T47D (cell line): Measurements from ENCODE around the gene XPNPEP2.

ENCODE experiments used
- DNase-seq, 2 experiments: peaks; one replicate each; pipeline versions ENCODE4 v3.0.0 to v3.0.0-alpha.2; 2011 to 2012; ENCODE audit warnings: low read depth in 1 of 2, low spot score in 1 of 2
- JUND ChIP-seq: IDR thresholded peaks from 2 replicates; pipeline ENCODE4 v1.6.1; 2012; ENCODE audit warnings: low read depth
- in situ Hi-C: cut with HindIII; loops from 2 replicates; pipeline ENCODE4 v1.10.0; 2016; ENCODE audit warnings: low sequenced_read_pairs, low pct_unique_long_range_greater_than_20kb

XPNPEP2 gene, protein sequence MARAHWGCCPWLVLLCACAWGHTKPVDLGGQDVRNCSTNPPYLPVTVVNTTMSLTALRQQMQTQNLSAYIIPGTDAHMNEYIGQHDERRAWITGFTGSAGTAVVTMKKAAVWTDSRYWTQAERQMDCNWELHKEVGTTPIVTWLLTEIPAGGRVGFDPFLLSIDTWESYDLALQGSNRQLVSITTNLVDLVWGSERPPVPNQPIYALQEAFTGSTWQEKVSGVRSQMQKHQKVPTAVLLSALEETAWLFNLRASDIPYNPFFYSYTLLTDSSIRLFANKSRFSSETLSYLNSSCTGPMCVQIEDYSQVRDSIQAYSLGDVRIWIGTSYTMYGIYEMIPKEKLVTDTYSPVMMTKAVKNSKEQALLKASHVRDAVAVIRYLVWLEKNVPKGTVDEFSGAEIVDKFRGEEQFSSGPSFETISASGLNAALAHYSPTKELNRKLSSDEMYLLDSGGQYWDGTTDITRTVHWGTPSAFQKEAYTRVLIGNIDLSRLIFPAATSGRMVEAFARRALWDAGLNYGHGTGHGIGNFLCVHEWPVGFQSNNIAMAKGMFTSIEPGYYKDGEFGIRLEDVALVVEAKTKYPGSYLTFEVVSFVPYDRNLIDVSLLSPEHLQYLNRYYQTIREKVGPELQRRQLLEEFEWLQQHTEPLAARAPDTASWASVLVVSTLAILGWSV

DNA sequence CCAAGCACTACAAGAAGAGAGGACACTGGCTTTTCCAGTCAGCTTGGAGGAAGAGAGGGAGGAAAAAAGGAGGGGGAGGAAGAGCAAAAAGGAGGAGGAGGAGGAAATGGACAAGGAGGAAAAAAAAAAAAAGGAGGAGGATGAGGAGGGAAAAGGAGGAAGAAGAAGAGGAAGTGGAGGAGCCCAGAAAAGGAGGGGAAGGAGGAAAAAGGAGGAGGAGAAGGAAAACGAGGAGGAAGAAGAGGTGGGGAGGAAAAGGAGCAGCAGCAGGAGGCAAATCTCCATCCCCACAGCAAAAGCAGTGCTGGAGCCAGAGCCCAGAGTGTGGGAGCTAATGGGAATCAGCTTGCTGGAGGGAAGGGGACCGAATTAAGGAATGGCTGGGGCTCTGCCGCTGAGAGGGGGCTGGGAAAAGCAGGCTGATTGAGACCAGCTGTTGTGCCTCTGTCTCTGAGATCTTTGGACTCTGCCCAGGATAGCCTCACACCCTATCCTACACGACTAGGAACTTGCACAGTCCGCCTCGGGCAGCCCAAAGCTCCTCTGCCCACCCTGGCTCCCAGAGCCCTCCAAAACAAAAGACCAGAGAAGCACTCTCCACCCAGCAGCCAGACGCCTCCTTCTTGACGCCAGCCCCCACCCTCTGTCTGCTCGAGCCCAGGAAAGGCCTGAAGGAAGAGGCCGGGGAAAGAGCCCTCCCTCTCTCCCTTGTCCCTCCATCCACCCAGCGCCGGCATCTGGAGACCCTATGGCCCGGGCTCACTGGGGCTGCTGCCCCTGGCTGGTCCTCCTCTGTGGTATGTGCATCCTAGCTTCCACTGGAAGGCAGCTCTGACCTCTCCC is at the start of gene XPNPEP2:
Gene XPNPEP2, plus strand, starts transcription at position 514 of the 843 bp plus-strand sequence. Its CDS starts 235 bp downstream, at position 749.
- TF ChIP-seq JUND = no peak
- in situ Hi-C loops = no loop called here
- no peak for DNase-seq

DNA sequence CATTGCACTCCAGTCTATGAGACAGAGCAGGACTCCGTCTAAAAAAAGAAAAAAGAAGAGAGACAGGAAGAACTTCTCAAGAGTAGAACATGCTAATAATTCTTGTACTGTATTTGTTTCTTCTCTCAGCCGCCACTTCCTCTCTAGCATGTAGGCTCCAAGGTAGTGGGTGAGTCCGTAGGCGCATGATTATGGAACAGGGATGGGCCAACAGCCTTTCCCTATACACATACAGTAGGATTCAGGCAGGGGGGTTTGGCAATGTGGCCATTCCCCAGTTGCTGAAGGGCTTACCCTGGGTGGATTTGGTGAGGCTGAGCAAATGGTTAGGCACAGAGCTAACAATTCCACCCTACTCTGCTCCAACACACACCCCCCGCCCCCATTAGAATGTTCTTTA is 49.0 kb upstream of the XPNPEP2 start:
- no peak for TF ChIP-seq JUND
- in situ Hi-C loops = no loop called here
- DNase-seq = no peak

DNA sequence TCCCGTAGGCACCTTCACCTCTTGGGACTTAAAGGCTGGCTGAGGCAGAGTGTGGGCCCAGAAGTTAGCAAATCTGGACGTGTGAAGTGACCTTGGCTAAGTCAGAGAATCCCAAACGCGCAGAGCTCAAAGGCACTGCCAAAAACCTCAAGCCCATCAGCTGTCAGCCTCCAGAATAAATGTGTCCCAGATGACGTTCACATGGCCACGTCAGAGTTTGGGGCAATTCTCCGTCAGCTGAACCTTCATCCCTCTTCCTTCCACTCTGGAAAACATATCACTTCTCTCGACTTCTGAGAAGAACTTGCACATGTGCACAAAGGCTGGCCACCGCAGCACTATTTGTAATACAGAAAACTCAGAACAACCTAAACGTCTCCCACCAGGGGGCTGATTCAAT is 48.3 kb upstream of the XPNPEP2 start:
- no peak for DNase-seq
- TF ChIP-seq JUND = no peak
- in situ Hi-C loops = no loop called here

DNA sequence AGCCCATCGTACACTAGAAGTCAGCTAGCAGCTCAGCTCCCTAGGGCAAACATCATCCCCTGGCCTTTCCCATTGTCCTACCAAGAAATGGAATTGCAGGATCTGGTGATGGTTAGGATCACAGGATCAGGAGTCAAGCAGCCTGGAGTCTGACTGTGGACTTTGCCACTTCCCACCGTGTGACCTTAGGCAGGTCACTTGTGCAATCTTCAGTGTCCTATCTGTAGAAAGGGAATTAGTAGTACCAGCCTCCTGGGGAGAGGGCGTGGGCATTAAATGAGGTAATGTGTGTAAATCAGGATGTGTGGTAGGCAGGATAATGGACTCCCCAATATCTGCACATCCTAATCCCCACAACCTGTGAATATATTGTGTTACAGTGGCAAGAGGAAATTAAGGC is 45.4 kb upstream of the XPNPEP2 start:
- no peak for DNase-seq

DNA sequence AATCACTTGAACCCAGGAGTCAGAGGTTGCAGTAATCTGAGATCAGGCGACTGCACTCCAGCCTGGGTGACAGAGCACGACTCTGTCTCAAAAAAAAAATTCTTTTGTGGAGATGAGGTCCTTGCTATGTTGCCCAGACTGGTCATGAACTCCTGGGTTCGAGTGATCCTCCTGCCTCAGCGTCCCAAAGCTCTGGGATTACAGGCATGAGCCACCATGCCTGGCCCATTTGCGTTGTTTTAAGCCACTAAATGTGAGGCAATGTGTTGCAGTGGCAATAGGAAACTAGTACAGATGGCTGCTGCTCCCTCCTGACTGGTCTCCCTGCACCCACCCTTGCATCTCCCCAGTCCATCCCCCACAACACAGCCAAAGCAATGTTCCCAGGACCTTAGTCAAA is 44.0 kb upstream of the XPNPEP2 start:
- in situ Hi-C loops = no loop called here
- DNase-seq = no peak

More for the DNA sequence above, 45.4 kb upstream of the XPNPEP2 start:
- in situ Hi-C loops = no loop called here
- no peak for TF ChIP-seq JUND

DNA sequence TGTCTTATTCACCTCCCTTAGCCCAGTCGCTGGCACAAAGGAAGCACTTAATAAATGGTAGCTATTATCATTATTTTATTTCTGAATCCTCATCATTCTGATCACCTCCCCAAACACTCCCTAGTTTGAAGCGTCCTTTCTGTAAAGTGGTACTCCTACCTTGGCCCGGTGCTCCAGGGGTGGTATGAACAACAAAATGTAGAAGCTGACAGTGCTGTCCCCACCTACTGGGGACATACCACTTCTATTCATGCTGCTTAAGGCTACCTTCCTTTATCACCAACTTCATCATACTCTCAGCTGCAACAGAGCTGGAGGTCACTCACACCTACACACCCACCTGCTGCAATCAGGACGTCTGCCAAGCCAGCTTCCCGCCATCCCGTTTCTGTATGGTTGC is 43.2 kb upstream of the XPNPEP2 start:
- no peak for TF ChIP-seq JUND
- in situ Hi-C loops = no loop called here

More for the DNA sequence above, 44.0 kb upstream of the XPNPEP2 start:
- no peak for TF ChIP-seq JUND

DNA sequence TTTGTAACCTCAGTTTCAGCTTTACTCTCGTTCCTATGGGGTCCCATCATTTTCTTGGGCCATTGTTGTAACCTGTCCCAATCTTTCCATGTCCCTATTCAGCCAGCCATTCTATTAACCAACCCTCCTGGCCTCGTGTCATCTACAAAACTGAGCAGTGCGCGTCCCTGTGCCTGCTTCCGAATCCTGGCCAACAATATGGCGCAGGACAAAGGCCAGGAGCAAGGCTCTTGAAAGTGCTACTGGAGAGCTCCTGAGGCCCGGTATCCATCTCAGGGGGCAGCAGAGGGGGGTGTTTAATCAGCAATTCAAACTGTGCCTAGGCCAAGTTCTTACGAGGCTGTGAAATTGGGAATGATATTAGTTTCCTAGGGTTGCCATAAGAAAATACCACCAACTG is 42.8 kb upstream of the XPNPEP2 start:
- no peak for TF ChIP-seq JUND
- in situ Hi-C loops = no loop called here

More for the DNA sequence above, 43.2 kb upstream of the XPNPEP2 start:
- DNase-seq = no peak

DNA sequence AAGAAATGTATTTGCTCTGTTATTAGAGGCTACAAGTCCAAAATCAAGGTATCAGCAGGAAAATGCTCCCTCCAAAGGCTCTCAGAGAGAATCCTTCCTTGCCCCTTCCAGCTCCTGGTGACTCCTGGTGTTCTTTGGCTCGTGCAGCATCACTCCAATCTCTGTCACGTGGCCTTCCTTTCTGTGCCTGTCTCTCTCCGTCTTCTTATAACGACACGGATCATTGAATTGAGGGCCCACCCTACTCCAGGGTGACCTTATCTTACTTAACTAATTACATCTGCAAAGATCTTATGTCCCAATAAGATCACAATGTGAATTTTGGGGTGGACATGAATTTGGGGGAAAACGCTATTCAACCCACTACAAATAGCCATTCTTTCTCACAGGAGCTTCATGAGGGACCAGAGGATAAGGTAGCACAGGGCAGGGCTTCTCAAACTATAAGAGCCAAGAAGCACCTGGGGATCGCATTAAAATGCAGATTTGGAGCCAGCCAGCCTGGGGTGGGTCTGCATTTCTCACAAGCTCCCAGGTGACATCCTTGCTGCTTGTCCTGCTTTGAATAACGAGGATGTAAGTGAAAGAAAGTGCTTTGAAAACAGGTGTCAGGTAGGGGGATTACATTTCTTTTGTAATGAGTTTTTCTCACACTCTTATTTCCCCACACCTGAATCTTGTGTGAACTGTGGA is 42.2 kb upstream of the XPNPEP2 start:
- no peak for TF ChIP-seq JUND

More for the DNA sequence above, 42.8 kb upstream of the XPNPEP2 start:
- DNase-seq = no peak

DNA sequence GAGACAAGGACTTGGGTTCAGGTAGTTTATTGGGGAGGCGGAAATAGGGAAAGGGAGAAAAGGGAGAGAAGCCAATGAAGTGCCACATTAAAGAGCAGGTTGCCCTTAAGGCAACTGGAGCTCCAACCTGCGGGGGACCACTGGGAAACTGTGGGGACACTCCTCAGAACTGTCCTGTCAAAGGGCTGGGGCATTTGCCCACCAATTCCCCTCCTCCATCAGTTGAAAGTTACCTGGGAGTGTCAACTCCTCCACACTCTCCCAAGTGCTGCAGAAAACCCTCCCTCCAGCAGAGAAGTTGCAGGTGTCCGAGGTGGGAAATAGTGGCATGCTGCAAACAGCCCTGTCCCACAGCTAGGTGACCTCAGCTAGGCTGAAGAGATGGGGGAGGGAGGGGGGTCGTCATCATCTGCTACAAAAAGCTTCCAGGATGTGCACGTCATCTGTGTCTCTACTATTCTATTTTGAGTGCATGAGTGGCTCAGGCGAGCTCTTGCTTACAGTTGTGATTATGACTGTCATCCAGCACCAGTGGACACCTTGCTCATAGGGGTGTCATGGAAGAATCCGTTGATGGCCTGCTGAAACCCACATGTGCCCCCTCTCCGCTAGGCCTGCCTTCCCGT is 41.5 kb upstream of the XPNPEP2 start:
- DNase-seq = no peak
- in situ Hi-C loops = no loop called here
- no peak for TF ChIP-seq JUND

More for the DNA sequence above, 42.2 kb upstream of the XPNPEP2 start:
- in situ Hi-C loops = no loop called here
- no peak for DNase-seq

DNA sequence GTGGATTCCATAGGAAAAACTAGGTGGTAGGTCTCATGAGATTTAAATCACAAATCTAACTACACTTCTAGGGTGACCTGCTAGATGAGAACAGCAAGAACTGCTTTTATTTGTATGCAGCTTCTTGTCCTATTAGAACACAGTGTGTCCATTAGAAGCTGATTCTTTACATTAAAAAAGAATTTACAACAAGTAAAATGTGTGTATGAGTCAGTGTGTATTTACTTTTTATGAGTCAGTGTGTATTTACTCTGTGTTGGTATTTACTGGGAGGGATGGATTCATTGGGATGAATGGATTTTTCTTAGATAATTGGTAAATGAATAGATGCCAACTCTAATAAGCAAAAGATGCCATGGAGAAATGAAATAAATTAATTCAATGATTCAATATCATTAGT is 40.6 kb upstream of the XPNPEP2 start:
- TF ChIP-seq JUND = peak; percentile 77
- in situ Hi-C loops = no loop called here
- peak in 1 of 2 experiments; percentile 5 for DNase-seq

DNA sequence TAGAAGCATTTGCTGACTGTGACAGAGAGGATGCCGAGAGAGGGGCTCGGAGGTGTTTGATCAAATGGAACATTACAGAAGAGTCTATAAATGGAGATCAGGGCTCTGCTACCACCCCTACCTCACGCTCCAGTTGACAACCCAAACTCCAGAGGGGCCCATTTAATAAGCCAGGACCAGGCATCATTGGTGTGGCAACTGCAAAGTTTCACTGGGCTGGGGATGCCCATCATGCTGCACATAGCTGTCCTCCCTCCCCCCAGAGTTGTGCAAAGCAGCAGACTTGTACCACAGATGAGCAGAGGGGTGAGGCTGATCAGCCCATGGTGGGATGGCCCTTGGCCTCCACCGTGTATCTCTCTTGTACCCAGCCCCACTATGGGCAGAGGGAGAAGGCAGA is 38.2 kb upstream of the XPNPEP2 start:
- in situ Hi-C loops = no loop called here
- no peak for DNase-seq
- no peak for TF ChIP-seq JUND
